ENCODE results near the gene RAB40B. TPM values are rescaled to one million over a fixed set of nuclear protein-coding genes. Genes with fewer than 3 reads are reported as not detected.

Gene RAB40B
- total RNA-seq, 1 donor from 2014 or later, result 29.2 TPM

DNA sequence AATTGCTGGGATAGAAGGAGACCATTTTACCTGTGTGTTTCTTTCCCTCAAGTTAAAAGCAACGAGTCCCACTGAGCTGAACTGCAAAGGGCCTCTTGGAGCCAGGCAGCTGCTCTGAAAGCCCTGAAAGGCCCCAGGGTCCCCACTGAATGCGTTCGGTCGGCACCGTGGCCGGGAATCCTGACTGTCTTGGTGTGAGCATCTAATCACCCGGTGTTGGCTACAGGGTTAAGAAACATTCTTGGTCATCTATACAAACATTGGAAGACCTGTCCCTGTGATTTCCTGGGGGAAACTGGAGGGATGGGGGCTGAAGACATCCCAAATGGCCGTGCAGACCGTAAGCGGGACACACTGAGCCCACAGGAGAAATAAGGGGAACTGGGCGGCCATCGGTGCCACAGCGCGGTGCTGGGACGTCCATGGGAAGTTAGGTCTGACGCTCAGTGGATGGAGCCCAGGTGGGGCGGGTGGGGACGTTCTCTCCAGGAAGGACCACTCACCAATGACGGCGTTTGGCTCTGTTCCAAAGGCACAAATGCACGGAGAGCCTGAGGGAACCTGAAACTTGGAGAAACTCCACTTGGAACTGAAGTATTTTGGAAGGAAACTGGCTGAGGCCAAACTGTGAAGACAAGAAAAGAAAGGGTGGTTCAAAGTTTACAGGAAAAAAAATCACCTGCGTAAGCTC lies 82.3 kb downstream of the RAB40B start:
- H3K4me3 ChIP-seq, result no peak overlapping the region
- H3K36me3 ChIP-seq, result peaks cover 0 to 65% of the 10 kb centered on the region in 2 donors
- H3K27me3 ChIP-seq, result no peaks in the 10 kb centered on the region
- intact Hi-C loops (cut with DNase I), result no loop called here
- TF ChIP-seq POLR2AphosphoS5 (IDR thresholded peaks at IDR 0.05; ENCODE audit: insufficient read depth in 1 of 2, low read depth in 1 of 2) (no peak), POLR2A (IDR thresholded peaks at IDR 0.05) (no peak)
- TF ChIP-seq, protein P1, sequence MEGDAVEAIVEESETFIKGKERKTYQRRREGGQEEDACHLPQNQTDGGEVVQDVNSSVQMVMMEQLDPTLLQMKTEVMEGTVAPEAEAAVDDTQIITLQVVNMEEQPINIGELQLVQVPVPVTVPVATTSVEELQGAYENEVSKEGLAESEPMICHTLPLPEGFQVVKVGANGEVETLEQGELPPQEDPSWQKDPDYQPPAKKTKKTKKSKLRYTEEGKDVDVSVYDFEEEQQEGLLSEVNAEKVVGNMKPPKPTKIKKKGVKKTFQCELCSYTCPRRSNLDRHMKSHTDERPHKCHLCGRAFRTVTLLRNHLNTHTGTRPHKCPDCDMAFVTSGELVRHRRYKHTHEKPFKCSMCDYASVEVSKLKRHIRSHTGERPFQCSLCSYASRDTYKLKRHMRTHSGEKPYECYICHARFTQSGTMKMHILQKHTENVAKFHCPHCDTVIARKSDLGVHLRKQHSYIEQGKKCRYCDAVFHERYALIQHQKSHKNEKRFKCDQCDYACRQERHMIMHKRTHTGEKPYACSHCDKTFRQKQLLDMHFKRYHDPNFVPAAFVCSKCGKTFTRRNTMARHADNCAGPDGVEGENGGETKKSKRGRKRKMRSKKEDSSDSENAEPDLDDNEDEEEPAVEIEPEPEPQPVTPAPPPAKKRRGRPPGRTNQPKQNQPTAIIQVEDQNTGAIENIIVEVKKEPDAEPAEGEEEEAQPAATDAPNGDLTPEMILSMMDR (IDR thresholded peaks at IDR 0.05), result no peak
- H3K4me1 ChIP-seq, result no peaks in the 10 kb centered on the region
- no peak overlapping the region for H3K27ac ChIP-seq
- H3K9me3 ChIP-seq, result no peaks in the 10 kb centered on the region
- no peak for DNase-seq (ENCODE audit: extremely low spot score in 2 of 2)

DNA sequence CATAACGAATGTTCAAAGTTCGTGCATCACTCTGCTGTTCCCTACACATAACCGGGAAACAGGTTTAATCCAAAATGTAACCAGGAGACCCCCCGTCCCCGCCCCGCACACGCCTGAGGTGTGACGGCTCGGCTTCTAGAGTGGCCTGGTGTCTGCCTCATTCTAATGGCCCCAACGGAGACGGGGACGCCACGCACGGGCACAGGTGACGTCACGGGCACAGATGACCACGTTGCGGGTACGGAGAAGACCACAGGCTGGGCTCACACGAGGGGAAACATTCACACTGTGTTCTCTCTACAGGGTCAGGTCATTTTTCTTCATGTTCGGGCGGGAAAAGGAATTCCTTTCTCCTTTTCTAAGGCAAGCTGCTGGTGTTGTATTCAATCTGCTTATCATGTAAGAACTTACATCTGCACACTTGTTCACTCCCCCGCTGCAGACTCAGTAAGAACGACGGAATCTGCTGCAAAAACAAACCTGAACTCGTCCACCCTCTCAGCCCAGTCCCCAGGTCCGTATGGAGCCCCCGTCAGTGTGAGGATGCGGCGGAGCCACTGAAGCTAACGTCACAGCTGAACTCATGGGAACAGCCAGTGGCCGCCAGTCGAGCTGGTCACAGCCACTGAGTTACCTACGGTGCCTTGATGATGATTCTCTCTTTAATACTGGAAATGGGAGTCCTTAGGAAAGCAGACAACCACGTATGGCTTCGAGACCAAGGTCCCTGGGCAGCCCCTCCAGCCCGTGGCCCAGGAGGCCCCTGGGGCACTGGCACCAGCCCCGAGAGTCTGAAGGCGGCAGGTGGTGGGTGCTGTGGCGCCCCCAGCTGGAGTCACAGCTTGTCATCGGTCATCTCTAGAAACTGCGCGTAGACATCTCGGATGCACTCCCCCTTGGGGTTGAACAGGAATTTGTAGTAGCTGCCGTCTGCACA lies 83.1 kb downstream of the RAB40B start:
- H3K4me3 ChIP-seq, result no peak overlapping the region
- H3K27me3 ChIP-seq, result no peaks in the 10 kb centered on the region
- TF ChIP-seq, protein P1 (IDR thresholded peaks at IDR 0.05), result no peak
- TF ChIP-seq POLR2A (IDR thresholded peaks at IDR 0.05) (no peak), POLR2AphosphoS5 (IDR thresholded peaks at IDR 0.05; ENCODE audit: insufficient read depth in 1 of 2, low read depth in 1 of 2) (no peak)
- DNase-seq (ENCODE audit: extremely low spot score in 2 of 2), result no peak
- no peaks in the 10 kb centered on the region for H3K9me3 ChIP-seq
- H3K4me1 ChIP-seq, result no peaks in the 10 kb centered on the region
- H3K27ac ChIP-seq, result no peak overlapping the region
- intact Hi-C loops (cut with DNase I), result no loop called here
- peaks cover 0 to 62% of the 10 kb centered on the region in 2 donors for H3K36me3 ChIP-seq

DNA sequence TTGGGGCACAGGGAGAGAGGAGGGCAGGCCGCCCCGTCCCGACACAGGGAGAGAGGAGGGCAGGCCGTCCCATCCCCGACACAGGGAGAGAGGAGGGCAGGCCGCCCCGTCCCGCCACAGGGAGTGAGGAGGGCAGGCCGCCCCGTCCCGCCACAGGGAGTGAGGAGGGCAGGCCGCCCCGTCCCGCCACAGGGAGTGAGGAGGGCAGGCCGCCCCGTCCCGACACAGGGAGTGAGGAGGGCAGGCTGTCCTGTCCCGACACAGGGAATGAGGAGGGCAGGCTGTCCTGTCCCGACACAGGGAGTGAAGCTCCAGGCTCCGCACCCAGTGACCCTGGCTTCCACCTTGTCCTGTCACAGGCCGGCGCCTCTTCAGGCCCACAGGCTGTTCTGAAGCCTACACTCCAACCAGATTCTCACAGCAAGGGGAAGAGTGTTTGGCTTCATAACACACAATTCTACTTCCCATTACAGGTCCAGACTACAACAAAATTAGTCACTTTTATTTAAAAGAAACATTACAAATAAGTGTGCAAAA lies 84.3 kb downstream of the RAB40B start:
- no peak overlapping the region for H3K4me3 ChIP-seq
- H3K36me3 ChIP-seq, result peaks cover 0 to 54% of the 10 kb centered on the region in 2 donors
- intact Hi-C loops (cut with DNase I), result no loop called here
- TF ChIP-seq POLR2AphosphoS5 (IDR thresholded peaks at IDR 0.05; ENCODE audit: insufficient read depth in 1 of 2, low read depth in 1 of 2) (no peak), POLR2A (IDR thresholded peaks at IDR 0.05) (no peak)
- TF ChIP-seq, protein P1 (IDR thresholded peaks at IDR 0.05), result no peak
- DNase-seq (ENCODE audit: extremely low spot score in 2 of 2), result no peak
- H3K27me3 ChIP-seq, result no peaks in the 10 kb centered on the region
- no peaks in the 10 kb centered on the region for H3K9me3 ChIP-seq
- H3K27ac ChIP-seq, result no peak overlapping the region
- no peaks in the 10 kb centered on the region for H3K4me1 ChIP-seq

DNA sequence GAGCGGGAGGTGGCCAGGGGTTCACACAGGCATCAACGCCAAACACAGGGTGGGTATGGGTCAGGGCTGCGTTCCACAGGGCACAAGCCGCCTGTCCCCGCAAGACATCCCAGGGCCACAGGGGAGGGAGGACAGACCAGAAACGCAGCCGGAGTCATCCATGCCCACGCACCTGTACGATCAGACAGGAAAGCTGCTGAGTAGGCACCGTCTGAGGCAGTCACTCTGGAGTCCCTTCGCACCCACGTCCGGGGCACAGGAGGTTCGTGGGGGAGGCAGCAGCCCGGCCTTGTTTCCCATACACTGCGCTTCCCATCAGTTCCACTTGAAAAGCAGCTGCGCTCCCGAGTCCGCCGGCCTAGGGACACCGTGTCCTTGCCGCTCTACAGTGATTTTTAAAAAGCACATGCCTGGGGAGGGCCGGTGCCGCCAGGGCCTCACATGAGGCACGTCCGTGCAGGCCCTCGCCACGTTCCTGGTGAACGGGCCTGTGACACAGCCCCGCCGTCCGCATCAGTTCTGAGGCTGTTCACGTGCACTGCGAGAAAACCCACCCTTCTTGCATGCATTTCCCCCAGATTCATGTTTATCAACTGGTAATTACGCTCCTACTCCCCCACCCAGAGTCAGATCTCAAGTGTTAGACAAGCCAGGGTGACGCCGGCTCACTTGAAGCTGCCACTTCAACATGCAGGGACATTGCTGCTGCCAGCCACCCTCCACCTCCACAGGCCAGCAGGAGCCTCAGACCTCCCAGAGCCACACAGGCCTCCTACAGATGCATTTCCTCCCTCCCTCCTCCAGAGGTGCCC lies 85.0 kb downstream of the RAB40B start:
- Histone ChIP-seq H3K4me3 (no peak overlapping the region), H3K4me1 (no peaks in the 10 kb centered on the region), H3K27ac (no peak overlapping the region), H3K36me3 (peaks cover 0 to 47% of the 10 kb centered on the region in 2 donors), H3K27me3 (no peaks in the 10 kb centered on the region), H3K9me3 (no peaks in the 10 kb centered on the region)
- TF ChIP-seq, protein P1 (IDR thresholded peaks at IDR 0.05), result no peak
- TF ChIP-seq POLR2AphosphoS5 (IDR thresholded peaks at IDR 0.05; ENCODE audit: insufficient read depth in 1 of 2, low read depth in 1 of 2), result peak in 1 of 2 donors; percentile 11
- DNase-seq (ENCODE audit: extremely low spot score in 2 of 2), result no peak
- intact Hi-C loops (cut with DNase I), result no loop called here

Measured in vagina (tissue), 2 donors.